GM19452 (cell line): ENCODE measurements around the gene MMP15.
"Not testable (repeated sequence)": the region's sequence is repeated elsewhere in the genome, so short reads cannot be mapped to it uniquely, and the experiment has no call there.

ENCODE experiments used
- ATAC-seq: cut with Tn5 transposase; IDR thresholded peaks from one replicate; pipeline ENCODE4 v1.9.1; 2021; ENCODE audit not compliant: unreplicated experiment

Gene MMP15

GRCh38 chr16:57996406-57997175, 29.0 kb upstream of the MMP15 start:
- no peak for ATAC-seq

GRCh38 chr16:57997176-57997527, 28.4 kb upstream of the MMP15 start:
- no peak for ATAC-seq

- ATAC-seq = no peak
Observed at GRCh38 chr16:57997528-57998265, 27.9 kb upstream of the MMP15 start.

GRCh38 chr16:57998486-57998885, 27.1 kb upstream of the MMP15 start:
- ATAC-seq = no peak

- ATAC-seq = no peak
Observed at GRCh38 chr16:57998992-57999365, 26.6 kb upstream of the MMP15 start.

GRCh38 chr16:57999366-57999970, 26.1 kb upstream of the MMP15 start:
- no peak for ATAC-seq

GRCh38 chr16:57999971-58000705, 25.4 kb upstream of the MMP15 start, which contains the start of gene ZNF319:
ZNF319 (minus strand) TSS chr16:58000672; CDS start chr16:57998265, 2,407 bp downstream.
- peak; percentile 24 for ATAC-seq

- ATAC-seq = peak; percentile 77
Observed at GRCh38 chr16:58000706-58001676, 24.6 kb upstream of the MMP15 start, which contains the start of gene USB1. USB1 (plus strand) TSS chr16:58001407; CDS start chr16:58001484, 77 bp downstream.

- no peak for ATAC-seq
Observed at GRCh38 chr16:58001781-58002415, 23.7 kb upstream of the MMP15 start.

GRCh38 chr16:58002416-58002800, 23.1 kb upstream of the MMP15 start:
- ATAC-seq = no peak

- no peak for ATAC-seq
Observed at GRCh38 chr16:58002936-58003335, 22.6 kb upstream of the MMP15 start.

GRCh38 chr16:58004736-58005135, 20.8 kb upstream of the MMP15 start:
- ATAC-seq = not testable (repeated sequence)

GRCh38 chr16:58009856-58010416, 15.6 kb upstream of the MMP15 start:
- no peak for ATAC-seq

GRCh38 chr16:58010886-58011285, 14.7 kb upstream of the MMP15 start:
- ATAC-seq = no peak

- ATAC-seq = no peak
Observed at GRCh38 chr16:58011652-58012051, 13.9 kb upstream of the MMP15 start.

- ATAC-seq = no peak
Observed at GRCh38 chr16:58012481-58012880, 13.1 kb upstream of the MMP15 start.

- no peak for ATAC-seq
Observed at GRCh38 chr16:58013201-58013956, 12.2 kb upstream of the MMP15 start.

GRCh38 chr16:58016840-58017446, 8.6 kb upstream of the MMP15 start:
- no peak for ATAC-seq
